ENCODE measurements around the gene TANC1.
A peak's percentile ranks its signal among the peaks of the same experiment; 100 is the strongest.

The TANC1 gene

DNA sequence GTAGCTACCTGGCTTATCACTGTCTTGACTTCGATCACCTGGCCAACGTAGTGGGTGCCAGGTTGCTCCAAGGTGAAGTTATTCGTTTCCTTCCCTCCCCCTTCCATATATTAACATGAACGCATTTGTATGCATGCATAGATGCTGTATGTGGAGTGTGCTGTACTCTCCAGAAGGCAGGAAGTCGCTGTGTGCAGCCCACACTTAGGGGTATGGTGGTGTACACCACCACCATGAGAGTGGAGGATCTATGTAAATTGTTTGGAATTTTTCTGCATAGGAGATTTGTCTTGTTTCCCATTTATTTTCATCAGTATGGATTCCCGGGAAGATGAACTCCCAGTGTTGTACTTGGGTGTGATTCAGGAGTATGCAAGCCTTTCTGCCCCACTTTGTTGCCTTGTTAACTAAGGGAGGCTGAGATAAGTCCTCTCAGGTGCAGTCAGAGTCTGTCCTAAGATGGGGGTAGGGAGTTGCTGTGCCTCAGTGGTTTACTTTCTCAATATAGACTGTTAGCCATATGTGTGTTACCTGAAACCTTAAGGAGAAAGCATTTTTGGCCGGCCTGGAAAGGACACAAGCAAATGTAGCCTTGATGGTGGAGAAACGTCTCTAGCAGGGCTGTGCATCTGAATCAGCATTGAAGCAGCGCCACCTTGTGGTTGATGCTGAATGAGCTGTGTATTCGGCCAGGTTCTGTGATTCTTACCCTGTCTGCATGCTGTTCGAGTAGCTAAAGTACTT, 149.8 kb downstream of the TANC1 start:
- peak; percentile 66 for DNase-seq (ENCODE audit: low read depth, low spot score)

DNA sequence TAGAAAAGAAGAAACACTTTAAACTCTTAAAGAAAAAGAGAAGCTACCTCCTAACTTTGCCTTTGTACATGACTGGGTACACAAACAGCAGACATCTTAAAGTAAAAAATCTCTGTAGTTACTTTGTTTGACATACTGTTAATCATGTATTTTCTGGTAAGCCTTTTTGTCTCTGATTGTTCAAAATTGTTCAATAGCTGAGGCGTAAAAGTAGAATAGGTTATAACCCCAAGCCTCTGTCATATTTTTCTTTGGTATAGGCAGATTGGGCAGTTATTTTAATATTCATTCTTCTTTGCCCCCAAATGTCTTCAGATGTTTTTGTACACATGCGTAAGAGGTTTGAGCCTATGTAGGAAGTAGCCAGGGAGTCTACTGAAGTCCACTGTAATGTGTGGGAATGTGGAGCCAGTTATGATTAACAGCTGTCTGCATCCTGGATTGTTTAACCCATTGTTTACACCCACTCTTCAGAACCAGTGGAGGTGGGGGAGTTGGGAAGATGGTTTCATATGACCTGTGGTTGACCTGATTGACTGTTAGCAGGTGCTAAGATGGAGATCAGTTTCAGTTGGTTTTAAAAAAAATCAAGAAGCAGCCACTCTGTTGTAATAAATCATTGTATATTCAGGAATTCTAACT, 150.5 kb downstream of the TANC1 start:
- DNase-seq (ENCODE audit: low read depth, low spot score): no peak

DNA sequence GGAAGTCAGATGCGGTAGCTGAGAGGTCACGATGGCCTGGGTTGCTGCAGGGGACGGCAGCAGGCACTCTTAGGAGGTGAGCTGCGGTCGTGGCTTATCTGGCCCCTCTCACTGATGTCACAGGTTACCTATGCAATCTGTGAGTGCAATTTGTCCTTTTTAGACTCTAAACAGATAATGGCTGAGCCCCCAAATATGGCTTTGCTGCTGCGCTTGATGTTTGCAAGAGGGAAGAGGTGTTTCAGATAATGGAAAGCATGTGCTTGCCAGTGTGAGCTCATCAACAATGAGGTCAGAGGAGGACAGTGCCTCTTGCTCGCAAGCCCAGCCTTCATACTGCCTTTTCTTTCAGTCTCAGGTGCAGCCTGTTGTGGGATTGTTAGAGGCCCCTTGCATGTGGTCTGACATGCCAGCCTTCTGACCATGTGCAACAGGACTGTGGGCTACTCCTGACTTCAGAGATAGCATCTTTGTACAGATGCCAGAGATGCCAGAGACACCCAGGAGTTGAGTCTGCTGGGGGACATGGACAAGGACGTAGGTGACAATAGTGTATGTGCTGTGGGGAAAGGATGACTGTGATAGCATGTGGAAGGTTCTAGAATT, 151.3 kb downstream of the TANC1 start:
- no peak for DNase-seq (ENCODE audit: low read depth, low spot score)

GRCh38 chr2:159123786-159124185, 155.3 kb downstream of the TANC1 start:
- no peak for DNase-seq (ENCODE audit: low read depth, low spot score)

DNA sequence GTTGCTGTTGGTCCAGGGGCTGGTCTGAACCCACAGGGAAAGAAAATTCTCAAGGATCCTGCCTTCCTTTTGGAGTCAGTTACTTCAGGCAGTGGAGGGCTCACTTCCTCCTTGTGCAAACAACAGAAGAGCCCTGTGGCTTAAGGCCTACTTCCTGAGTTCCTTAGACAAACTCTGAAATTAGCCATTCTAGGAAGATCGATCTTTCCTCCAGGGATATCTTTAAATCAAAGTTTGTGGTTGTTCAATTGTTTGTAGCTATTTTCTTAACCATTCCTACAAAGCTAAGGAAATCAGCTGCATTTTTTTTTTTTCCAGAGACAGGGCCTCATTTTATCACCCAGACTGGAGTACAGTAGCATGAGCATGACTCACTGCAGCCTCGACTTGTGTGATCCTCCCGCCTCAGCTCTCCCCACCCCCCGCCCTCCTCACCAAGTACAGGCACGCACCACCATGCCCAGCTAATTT, 156.0 kb downstream of the TANC1 start:
- no peak for DNase-seq (ENCODE audit: low read depth, low spot score)

DNA sequence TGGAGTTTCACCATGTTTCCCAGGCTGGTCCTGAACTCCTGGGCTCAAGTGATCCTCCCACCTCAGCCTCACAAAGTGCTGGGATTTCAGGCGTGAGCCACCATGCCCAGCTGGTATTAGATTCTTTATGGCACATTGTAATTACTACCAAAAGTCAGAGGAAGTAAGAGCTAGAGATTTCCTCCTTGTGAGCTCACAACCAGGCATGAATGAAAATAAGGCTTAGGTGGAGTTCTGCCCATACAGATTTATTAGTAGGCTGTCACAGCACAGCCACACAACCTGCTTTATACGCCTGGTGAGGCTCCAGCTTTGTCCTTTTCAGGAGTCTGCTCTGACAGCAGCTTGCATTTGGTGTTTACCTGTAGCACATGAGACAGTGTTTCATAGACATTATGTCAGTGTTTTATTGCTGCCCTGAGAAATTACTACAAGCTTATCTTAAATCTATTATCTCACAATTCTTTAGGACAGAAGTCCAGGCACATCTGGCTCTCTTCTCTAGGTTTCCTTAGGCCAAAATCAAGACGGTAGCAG, 156.6 kb downstream of the TANC1 start:
- DNase-seq (ENCODE audit: low read depth, low spot score): no peak

DNA sequence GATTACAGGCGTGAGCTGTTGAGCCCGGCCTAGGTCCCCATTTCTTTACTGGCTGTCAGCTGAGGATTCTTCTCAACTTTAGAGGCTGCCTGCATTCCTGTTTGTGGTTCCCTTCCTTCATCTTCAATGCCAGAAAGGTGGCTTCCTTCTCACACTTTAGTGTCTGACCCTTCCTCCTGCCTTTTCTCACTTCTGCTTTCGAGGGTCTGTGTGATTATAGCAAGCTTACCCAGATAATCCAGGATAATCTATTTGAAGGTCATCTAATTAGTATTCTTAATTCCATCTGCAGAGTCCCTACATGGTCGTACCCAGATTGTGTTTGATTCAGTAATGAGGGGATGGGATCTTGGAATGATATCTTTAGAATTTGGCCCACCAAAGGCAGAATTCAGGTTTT, 157.4 kb downstream of the TANC1 start:
- no peak for DNase-seq (ENCODE audit: low read depth, low spot score)

- DNase-seq (ENCODE audit: low read depth, low spot score): no peak
Measured at GRCh38 chr2:159126432-159127022, 158.1 kb downstream of the TANC1 start.

DNA sequence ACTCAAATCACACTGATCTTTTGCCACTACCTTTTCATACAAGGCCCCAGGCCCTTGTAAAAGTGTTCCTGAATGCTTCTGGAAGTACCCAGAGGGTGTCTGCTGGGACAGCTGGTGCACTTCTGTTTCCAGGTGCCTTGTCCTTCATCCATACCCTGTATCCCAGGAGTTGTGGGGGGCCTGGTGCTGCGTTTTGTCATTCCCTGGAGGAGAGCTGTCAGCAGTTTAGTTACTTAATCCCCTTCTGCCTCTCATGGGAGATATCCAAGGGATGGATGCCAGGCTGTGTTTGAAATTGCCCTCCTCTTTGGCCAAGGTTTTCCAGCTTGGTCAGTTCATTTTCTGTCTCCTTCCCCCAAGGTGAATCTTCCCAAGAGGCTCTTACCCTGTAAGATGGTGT, 159.8 kb downstream of the TANC1 start:
- no peak for DNase-seq (ENCODE audit: low read depth, low spot score)

DNA sequence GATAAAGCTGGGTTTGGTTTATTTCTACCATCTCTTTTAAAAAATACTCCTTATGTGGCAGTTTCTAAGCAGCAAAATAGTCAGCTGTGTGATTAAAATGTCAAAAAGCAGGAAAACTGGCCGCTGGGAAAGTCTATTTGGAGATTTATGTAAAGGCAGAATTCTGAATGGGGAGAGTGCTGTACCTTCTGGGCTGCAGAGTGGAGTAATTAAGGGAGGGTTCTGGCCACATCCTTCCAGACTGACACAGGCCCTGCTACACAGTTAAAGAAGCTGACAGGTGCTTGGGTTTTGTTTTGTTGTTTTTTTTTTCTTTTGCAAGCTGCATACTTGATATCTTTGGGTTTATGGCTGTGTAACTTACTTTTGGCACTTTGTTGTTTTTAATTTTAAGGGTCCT, 160.8 kb downstream of the TANC1 start:
- no peak for DNase-seq (ENCODE audit: low read depth, low spot score)

GRCh38 chr2:159129824-159130223, 161.4 kb downstream of the TANC1 start:
- no peak for DNase-seq (ENCODE audit: low read depth, low spot score)

GRCh38 chr2:159130302-159130701, 161.9 kb downstream of the TANC1 start:
- no peak for DNase-seq (ENCODE audit: low read depth, low spot score)

GRCh38 chr2:159131267-159131913, 162.9 kb downstream of the TANC1 start:
- DNase-seq (ENCODE audit: low read depth, low spot score): no peak

GRCh38 chr2:159131914-159132281, 163.5 kb downstream of the TANC1 start:
- no peak for DNase-seq (ENCODE audit: low read depth, low spot score)

GRCh38 chr2:159133797-159134196, 165.4 kb downstream of the TANC1 start:
- DNase-seq (ENCODE audit: low read depth, low spot score): no peak

DNA sequence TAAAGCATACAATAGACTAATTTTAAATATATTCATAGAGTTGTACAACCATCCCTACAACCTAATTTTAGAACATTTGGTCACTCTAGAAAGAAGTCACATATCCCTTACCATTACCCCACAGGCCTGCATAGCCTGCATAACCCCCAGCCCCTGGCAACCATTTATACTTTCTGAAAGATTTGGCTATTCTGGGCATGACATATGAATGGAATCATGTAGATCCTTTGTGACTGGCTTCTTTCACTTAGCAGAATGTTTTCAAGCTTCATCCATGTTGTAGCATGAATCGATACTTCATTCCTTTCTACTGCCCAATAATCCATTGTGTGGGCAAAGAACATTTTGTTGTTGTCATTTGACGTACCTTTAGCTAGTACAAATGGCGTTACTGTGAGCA, 166.5 kb downstream of the TANC1 start:
- DNase-seq (ENCODE audit: low read depth, low spot score): no peak

GRCh38 chr2:159136391-159136790, 168.0 kb downstream of the TANC1 start:
- DNase-seq (ENCODE audit: low read depth, low spot score): no peak

DNA sequence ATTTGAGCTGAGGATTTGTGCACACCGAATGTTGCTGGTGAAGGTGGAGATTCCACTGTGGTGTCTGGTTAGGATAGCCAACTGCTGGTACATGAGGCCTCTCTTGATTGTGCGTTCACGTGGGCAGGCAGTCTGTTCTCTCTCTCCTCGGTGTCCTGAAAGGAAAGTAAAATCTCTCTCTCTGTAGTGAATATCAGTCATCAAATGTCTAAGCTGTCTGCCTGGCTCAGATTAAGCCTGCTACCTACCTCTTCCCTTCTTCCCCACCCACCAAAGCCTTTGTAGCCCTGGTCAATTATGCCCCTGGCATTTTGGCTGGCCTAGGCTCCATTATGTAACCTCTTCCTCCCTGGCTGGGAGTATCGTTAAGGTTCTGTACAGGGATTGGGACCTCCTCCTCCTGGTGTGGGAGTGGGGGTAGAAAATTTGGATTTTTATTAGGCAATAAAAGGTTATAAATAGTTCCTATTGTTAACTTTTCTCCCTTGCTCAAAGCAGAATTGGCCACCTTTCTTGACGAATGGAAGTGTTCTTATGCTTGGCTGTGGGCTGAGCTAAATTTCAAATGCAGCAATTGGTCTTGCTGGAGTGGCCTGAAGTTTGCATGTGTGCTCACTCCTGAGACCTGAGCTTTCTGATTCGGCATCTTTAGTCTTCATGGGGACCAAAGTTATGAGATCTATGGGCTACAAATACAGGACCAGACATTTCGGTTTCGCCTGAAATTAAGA, 169.2 kb downstream of the TANC1 start:
- DNase-seq (ENCODE audit: low read depth, low spot score): no peak

- no peak for DNase-seq (ENCODE audit: low read depth, low spot score)
Measured at GRCh38 chr2:159138642-159139182, 170.3 kb downstream of the TANC1 start.

DNA sequence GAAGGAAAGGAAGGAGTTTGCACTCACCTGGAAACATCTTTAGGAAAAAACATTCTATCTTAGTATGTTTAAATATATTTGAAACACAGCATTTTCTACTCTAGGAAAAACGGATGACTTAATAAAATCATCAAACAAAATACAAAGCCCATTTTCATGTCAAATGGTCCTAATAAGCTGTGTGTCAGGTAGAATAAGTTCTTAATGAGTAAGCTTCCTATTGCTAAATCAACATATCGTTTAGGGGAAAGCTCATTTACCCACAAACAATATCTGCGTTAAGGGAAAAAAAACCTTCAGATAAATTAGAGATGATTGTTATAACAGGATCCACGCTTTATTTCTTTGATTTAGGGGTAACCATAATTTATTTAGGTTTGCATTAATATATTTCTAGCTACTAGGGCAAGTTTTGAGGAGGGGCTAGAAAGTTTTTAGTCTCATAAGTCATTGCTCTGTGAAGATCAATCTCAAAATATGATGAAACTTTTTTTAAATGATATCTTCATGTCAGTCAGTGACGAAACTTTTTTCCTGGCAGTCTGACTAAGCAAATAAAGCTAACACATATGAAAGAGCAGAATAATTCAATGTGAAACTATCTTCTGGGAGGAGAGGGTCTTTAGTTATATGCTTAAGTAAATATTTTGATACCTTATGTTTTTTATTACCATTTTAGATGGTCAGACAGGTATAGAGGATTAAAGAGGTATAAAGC, 170.9 kb downstream of the TANC1 start:
- no peak for DNase-seq (ENCODE audit: low read depth, low spot score)
